ENCODE measurements around the gene HOXD8. TPM values are rescaled to one million over a fixed set of nuclear protein-coding genes. Genes with fewer than 3 reads are reported as not detected.
A peak's percentile ranks its signal among the peaks of the same experiment; 100 is the strongest.

HOXD8 gene
- total RNA-seq, 1 donor from 2014 or later = not detected

- no peaks in the 10 kb centered on the region for H4K20me1 ChIP-seq (ENCODE audit: insufficient read depth, low read length)
- peak overlapping the region; percentile 81 for H3K4me2 ChIP-seq (ENCODE audit: low read length)
- Mint-ChIP-seq H3K27me3 (ENCODE audit: low read depth, unreplicated experiment) (peaks cover 87% of the 10 kb centered on the region), H3K27ac (ENCODE audit: unreplicated experiment) (no peak overlapping the region), H3K4me3 (ENCODE audit: unreplicated experiment) (no peak overlapping the region), H3K4me1 (ENCODE audit: low read depth, unreplicated experiment) (no peaks in the 10 kb centered on the region), H3K36me3 (ENCODE audit: low read depth, unreplicated experiment) (peaks cover 2% of the 10 kb centered on the region), H3K9me3 (ENCODE audit: unreplicated experiment) (peaks cover 30% of the 10 kb centered on the region)
- peaks cover 85% of the 10 kb centered on the region for H3K27me3 ChIP-seq (ENCODE audit: insufficient read depth, low read length)
- no peak overlapping the region for H2AFZ ChIP-seq (ENCODE audit: low read depth, low read length)
- H3K36me3 ChIP-seq (ENCODE audit: insufficient read depth, low read length) = no peaks in the 10 kb centered on the region
- no peak for FAIRE-seq
- H3K9me3 ChIP-seq (ENCODE audit: insufficient read depth, low read depth, low read length) = peaks cover 2% of the 10 kb centered on the region
- H3K9ac ChIP-seq (ENCODE audit: low read length) = peak overlapping the region; percentile 81
- no peaks in the 10 kb centered on the region for H3K79me2 ChIP-seq (ENCODE audit: insufficient read depth, low read length)
- no peaks in the 10 kb centered on the region for H3K4me1 ChIP-seq (ENCODE audit: insufficient read depth, low read length)
- DNase-seq (ENCODE audit: low read depth) = no peak
- peak overlapping the region; percentile 47 for H3K27ac ChIP-seq (ENCODE audit: low read depth, low read length)
- H3K4me3 ChIP-seq (ENCODE audit: insufficient read depth, low read depth, low read length) = peak overlapping the region; percentile 57
- TF ChIP-seq, protein P1, sequence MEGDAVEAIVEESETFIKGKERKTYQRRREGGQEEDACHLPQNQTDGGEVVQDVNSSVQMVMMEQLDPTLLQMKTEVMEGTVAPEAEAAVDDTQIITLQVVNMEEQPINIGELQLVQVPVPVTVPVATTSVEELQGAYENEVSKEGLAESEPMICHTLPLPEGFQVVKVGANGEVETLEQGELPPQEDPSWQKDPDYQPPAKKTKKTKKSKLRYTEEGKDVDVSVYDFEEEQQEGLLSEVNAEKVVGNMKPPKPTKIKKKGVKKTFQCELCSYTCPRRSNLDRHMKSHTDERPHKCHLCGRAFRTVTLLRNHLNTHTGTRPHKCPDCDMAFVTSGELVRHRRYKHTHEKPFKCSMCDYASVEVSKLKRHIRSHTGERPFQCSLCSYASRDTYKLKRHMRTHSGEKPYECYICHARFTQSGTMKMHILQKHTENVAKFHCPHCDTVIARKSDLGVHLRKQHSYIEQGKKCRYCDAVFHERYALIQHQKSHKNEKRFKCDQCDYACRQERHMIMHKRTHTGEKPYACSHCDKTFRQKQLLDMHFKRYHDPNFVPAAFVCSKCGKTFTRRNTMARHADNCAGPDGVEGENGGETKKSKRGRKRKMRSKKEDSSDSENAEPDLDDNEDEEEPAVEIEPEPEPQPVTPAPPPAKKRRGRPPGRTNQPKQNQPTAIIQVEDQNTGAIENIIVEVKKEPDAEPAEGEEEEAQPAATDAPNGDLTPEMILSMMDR (IDR thresholded peaks at IDR 0.05; ENCODE audit: insufficient read depth, low read depth, low read length) = no peak
- peak; percentile 50 for TF ChIP-seq EZH2 (IDR thresholded peaks at IDR 0.05; ENCODE audit: insufficient read depth, low read length)
Measured at GRCh38 chr2:176152350-176153181, 23.1 kb downstream of the HOXD8 start.

- Mint-ChIP-seq H3K27ac (ENCODE audit: unreplicated experiment) (no peak overlapping the region), H3K9me3 (ENCODE audit: unreplicated experiment) (peaks cover 23% of the 10 kb centered on the region)
- H3K27me3 ChIP-seq (ENCODE audit: insufficient read depth, low read length) = peaks cover 81% of the 10 kb centered on the region
Measured at GRCh38 chr2:176154576-176155252, 25.2 kb downstream of the HOXD8 start.

More at GRCh38 chr2:176154576-176155252, 25.2 kb downstream of the HOXD8 start:
- peaks cover 85% of the 10 kb centered on the region for H3K27me3 Mint-ChIP-seq (ENCODE audit: low read depth, unreplicated experiment)
- no peaks in the 10 kb centered on the region for H3K36me3 Mint-ChIP-seq (ENCODE audit: low read depth, unreplicated experiment)
- Histone ChIP-seq H2AFZ (ENCODE audit: low read depth, low read length) (no peak overlapping the region), H3K36me3 (ENCODE audit: insufficient read depth, low read length) (no peaks in the 10 kb centered on the region), H3K4me1 (ENCODE audit: insufficient read depth, low read length) (no peaks in the 10 kb centered on the region), H3K4me3 (ENCODE audit: insufficient read depth, low read depth, low read length) (peak overlapping the region; percentile 39), H4K20me1 (ENCODE audit: insufficient read depth, low read length) (no peaks in the 10 kb centered on the region), H3K79me2 (ENCODE audit: insufficient read depth, low read length) (no peaks in the 10 kb centered on the region), H3K9ac (ENCODE audit: low read length) (no peak overlapping the region), H3K4me2 (ENCODE audit: low read length) (peak overlapping the region; percentile 81), H3K27ac (ENCODE audit: low read depth, low read length) (no peak overlapping the region), H3K9me3 (ENCODE audit: insufficient read depth, low read depth, low read length) (peaks cover 2% of the 10 kb centered on the region)
- TF ChIP-seq, protein P1 (IDR thresholded peaks at IDR 0.05; ENCODE audit: insufficient read depth, low read depth, low read length) = no peak
- no peak for TF ChIP-seq EZH2 (IDR thresholded peaks at IDR 0.05; ENCODE audit: insufficient read depth, low read length)
- no peaks in the 10 kb centered on the region for H3K4me1 Mint-ChIP-seq (ENCODE audit: low read depth, unreplicated experiment)
- DNase-seq (ENCODE audit: low read depth) (no peak), FAIRE-seq (no peak)
- H3K4me3 Mint-ChIP-seq (ENCODE audit: unreplicated experiment) = no peak overlapping the region
